Activated CD4-positive, alpha-beta T cell treated with anti-CD3 and anti-CD28 coated beads, Interleukin-2, amount 50 U/mL, for 4 hours (primary cell): ENCODE results near the gene CCBE1.
"Not testable (repeated sequence)": the region's sequence is repeated elsewhere in the genome, so short reads cannot be mapped to it uniquely, and the experiment has no call there.

ENCODE experiments used
- DNase-seq, 2 experiments: peaks; one replicate each; pipeline ENCODE4 v3.0.0-alpha.2; 2020

Gene CCBE1

DNA sequence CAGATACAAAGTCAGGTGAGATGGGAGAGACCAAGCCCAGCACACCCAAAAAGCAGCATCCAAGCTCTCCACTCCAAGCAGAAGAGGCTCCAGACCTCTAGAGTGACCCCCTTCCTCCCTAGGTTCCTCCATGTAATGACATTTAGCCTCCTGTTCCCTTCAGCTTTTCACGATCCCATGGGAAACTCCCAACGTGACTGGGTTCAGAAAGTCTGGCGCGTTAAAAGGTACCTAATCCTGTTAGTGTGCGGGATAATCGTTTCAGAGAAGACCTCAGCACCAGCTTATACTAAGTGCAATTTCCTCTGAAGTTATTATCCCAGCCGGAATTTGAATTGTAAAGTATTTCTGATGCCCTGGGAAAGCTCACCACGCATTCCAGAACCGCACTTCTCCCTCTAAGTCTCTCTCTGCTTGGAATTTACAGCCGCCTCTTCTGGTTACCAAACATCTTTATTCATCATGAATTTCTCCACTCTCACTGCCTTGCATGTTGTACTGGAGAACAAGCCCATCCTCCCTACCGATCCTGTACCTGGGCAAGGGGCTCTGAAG lies 46.9 kb downstream of the CCBE1 start:
- DNase-seq: no peak

GRCh38 chr18:59649591-59649990 lies 47.6 kb downstream of the CCBE1 start:
- no peak for DNase-seq

DNA sequence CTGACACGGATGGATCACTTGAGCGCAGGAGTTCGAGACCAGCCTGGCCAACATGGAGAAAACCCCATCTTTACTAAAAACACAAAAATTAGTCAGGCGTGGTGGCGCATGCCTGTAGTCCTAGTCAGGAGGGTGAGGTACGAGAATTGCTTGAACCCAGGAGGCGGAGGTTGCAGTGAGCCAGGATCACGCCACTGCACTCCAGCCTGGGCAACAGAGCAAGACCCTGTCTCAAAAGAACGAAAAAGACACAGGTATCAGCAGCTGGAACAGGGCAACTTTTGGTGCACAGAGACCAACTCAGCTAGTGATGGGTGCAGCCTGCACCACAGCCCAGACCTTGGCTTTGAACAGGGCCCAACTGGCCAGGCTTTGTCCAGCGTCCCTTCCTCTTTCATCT lies 48.8 kb downstream of the CCBE1 start:
- not testable (repeated sequence) for DNase-seq

DNA sequence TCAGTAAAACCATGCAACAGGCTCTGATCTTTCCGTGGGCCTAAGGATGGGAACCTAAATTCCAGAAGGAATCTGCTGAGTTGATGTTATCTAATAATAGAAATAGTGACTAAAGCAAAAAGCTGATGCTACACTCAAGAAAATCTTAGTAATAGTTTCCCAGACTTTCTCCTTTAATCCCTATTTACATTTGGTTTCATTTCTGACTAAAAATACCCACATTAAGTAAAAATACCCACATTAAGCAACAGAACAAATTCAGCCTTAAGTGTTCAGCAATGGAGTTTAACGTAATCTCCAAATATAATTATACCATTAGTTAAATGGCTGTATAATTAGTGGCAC lies 50.3 kb downstream of the CCBE1 start:
- DNase-seq: no peak

DNA sequence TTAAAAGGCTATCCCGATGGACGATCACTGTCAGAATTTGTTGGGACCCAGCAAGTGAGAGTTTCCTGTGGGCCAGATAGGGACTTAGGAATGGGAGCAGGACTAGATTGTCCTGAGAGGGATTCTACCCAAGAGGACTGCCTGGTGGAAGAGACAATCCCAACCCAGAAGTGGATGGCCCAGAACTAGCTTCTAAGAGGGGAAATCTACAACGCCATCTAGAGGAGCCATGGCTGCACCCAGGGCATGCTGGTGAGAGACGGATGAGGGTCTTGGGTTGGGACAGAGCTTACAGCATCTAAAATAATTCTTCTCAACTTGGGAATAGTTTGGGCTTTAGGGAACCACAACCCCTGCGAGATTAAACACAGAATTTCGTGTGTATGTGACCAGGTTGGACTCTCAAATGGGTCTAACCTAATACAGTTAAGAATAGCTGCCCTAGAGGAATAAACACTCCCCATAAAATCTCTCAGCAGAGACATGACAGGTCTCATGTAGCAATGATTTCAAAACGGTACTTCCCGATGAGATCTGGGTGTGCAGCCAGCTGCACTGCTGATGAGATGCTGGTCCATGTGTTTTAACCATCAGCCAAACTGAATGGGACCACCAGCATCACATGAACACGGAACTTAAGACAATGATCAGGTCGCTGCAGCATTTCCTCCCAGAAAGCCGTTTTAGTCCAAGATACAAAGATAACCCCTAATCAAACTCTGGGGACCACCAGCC lies 50.8 kb downstream of the CCBE1 start:
- DNase-seq: no peak

DNA sequence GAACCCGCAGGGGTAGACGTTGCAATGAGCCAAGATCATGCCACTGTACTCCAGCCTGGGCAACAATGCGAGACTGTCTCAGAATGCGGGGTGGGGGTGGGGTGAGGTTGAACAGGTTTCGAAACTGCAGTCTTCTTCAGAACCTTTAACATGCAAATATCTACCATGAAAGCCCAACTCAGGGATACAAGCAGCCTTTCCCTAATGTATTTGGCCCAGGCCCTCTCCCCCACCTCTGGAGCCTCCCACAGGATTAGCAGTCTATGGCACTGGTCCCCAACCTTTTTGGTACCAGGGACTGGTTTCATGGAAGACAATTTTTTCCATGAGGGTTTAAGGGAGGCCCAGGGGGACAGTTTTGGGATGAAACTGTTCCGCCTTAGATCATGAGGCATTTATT lies 53.5 kb downstream of the CCBE1 start:
- DNase-seq: no peak

DNA sequence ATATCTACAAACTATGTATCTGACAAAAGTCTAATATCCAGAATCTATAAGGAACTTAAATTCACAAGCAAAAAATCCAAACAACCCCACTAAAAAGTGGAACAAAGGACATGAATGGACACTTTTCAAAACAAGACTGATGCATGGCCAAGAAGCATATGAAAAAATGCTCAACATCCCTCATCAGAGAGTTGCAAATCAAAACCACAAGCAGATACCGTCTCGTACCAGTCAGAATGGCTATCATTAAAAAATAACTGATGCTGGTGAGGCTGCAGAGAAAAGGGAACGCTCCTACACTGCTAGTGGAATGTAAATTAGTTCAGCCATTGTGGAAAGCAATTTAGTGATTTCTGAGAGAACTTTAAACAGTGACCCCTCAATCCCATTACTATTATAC lies 56.5 kb downstream of the CCBE1 start:
- no peak for DNase-seq

DNA sequence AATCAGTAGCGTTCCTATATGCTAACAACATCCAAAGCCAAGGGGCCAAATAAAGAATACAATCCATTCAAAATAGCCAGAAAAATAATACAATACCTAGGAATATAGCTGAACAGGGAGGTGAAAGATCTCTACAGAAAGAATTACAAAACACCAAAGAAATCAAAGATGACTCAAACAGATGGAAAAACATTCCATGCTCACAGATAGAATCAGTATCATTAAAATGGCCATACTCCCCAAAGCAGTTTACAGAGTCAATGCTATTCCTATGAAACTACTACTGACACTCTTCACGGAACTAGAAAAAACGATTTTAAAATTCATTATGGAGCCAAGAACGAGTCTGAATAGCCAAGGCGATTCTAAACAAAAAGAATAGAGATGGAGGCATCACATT lies 57.4 kb downstream of the CCBE1 start:
- no peak for DNase-seq

- no peak for DNase-seq
Observed at GRCh38 chr18:59639136-59639535, 58.1 kb downstream of the CCBE1 start.

GRCh38 chr18:59633961-59634485 lies 63.2 kb downstream of the CCBE1 start:
- DNase-seq: no peak

DNA sequence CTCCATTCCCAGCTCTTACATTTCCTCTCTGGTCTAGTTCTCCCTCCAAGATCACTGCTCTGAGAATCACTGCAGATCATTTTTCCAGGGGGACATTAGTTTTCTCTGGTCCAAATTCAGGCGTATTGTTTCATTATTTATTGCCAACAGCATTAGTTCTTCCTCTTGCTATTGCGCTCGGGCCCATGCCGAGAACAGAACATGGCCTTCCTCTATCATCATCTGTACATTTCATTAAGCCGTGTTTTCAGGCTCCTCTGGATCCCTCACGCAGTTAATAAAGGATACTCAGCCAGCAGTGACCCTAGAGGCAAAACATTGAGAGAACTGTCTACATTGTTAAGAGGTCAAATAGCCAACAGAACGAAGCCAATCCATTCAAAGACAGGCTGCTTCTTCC lies 63.9 kb downstream of the CCBE1 start:
- no peak for DNase-seq

- no peak for DNase-seq
Observed at GRCh38 chr18:59631583-59632181, 65.5 kb downstream of the CCBE1 start.

DNA sequence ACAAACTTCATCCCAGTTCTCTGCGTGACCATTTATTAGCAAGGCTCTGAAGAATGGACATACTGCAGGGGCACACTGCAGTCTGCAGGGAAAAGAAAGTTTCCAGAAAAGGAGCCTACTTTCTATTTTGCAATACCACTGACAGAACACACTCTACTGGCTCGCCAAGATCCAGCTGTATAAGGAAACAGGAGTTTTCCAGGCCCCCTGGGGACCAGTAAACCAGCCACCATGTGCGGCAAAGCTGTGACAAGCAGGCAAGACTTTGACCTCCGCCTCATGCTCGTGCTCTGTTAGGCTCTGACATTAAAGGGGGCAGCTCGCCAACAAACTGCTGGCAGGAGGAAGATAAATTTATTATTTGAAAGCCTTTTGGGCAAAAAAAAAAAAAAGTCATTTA lies 67.3 kb downstream of the CCBE1 start:
- DNase-seq: no peak

- DNase-seq: no peak
Observed at GRCh38 chr18:59628995-59629394, 68.2 kb downstream of the CCBE1 start.

DNA sequence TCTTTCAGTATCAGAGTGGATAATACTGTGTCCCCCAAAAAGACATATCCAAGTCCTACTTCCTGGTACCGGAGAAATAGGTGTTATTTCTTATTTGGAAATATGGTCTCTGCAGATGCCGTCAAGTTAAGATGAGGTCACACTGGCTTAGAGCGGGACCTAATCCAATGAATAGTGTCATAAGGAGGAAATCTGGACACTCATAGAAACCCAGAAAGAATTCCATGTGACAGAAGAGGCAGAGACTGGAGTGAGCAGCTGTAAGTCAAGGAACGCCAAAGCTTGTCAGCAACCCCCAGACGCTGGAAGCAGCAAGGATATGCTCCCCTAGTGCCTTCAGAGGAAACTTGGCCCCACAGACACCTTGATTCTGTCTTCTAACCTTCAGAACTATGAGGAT lies 69.8 kb downstream of the CCBE1 start:
- no peak for DNase-seq

DNA sequence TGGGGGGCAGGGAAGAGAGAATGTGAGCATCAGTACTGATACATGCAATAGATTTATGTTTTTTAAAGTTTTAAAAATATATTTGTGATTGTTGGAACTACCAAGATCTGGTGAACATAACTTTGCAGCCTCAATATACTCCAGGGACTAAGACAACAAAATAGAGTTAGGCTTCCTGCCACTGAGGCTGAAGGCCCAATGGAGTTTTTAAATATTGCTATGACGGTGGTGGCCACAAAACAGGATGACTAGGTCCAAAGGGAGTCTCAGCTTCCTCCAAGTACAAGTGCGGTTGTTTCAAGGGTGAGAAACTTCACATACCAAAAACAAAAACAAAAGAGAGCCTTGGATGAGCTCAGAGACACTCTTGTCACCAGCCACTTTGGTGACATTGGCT lies 72.9 kb downstream of the CCBE1 start:
- DNase-seq: no peak

DNA sequence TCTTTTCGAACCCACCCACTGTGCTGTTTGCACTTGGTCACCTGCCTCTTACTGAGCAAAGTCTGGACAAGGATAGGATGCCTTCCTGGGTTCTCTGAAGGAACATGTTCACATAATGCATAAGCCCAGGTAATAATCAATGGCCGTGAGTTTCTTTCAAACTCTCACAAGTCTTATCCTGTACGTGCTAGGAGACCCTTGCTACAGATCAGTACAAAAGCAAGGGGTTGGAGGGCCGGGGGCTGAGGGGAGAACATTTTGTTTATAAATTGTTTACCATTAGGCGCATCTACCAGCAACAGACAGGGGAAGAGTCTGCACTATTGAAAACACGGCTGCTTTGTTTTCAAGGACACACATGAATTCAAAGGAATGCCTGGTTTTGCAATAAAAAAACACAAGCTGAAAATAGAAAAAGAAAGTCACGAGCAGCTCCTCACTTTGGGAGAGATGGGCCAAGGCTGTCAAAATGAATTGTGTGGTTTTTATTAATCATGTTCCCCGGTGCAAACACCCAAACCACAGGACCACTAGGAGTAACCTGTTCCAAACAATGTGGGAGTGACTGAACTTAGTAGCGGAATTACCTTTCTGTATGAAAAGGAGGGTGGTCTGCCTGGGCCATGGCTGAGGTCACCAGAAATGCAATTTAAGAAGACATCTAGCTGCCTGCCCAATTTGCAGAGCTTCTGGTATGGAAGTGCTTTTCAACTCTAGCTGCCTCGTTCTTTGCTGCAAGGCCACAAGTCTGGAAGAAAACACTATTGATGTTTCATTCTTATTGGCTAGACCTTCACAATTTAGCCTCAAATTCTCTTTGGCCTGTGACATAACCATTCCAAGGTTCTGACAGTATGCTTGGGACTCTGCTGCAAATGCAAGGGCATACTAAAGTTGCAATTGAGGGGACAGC lies 73.5 kb downstream of the CCBE1 start:
- DNase-seq: no peak

DNA sequence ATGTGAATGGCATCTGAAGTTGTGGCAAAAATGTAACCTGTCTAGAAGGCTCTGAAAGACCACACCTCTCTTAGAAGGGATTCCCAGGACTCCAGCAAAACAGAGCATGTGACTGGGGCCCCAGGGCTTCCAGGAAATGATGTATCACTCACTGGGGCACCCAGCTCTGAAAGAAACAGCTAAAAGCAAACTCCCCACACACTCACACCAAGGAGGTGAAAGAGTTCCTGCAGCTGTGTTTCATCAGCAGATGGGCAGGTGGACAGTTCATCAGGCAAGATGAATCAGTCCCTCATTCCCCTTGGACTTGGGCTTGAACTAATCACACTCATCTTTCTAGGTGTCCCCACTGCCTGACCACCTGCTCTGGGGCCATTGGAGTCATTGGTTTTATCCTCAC lies 76.2 kb downstream of the CCBE1 start:
- DNase-seq: no peak

DNA sequence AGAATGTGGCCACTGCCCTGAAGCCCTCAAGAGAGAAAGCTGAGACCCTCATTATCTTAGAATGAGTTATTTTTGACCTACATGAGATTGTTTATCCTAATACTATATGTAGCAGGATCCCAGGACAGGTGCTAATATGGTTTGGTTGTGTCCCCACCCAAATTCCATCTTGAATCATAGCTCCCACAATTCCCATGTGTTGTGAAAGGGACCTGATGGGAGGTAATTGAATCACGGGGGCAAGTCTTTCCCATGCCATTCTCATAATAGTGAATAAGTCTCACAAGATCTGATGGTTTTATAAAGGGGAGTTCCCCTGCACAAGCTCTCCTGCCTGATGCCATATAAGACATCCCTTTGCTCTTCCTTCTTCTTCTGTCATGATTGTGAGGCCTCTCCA lies 76.8 kb downstream of the CCBE1 start:
- DNase-seq: no peak

- no peak for DNase-seq
Observed at GRCh38 chr18:59619816-59620215, 77.4 kb downstream of the CCBE1 start.

DNA sequence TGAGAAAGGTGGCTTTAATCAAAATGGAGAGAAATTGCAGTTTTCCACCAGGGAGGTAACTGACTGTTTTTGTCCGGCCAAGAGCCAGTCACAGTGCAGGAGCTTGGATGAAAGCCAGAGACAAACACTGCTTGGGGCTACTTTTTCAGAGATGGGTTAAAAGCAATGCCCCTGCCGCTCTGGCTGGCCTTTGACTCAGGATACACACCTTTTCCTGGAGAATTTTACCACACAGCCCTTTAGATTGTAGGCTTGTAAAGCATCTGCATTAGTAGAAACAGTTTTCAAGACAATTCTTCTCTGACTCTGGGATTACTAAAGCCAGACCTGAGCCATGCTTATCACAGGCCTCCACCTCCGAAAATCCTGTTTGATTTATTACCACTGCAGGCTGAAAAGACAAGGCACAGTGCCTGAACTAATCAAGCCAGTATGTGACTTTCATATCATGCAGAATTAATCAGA lies 79.7 kb downstream of the CCBE1 start:
- no peak for DNase-seq

DNA sequence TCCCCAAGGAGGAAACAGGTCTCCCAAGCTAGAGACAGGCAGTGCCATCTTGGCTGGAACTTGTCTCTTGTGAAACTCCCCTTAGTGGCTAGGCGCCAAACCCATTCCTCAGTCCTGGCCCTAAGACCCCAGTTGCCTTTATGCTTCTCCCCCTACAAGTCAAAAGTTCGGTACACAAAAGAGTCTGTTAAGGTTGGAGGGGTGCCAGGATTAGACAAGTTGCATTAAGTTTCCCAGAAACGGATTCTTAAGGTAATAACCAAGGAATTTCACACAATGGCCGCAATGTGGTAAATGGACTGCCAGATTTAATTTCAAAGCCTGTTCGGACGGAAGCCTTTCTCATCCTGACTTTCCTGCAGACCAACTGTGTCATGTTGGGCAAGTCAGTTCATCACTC lies 80.7 kb downstream of the CCBE1 start:
- DNase-seq: no peak

GRCh38 chr18:59613903-59614302 lies 83.3 kb downstream of the CCBE1 start:
- DNase-seq: no peak
